HepG2 (cell line): Measurements from ENCODE around the gene RIPK3. TPM values are rescaled to one million over a fixed set of nuclear protein-coding genes. Genes with fewer than 3 reads are reported as not detected.

ENCODE experiments used
- ATAC-seq: fragments of 200-7000 bp; cut with Tn5 transposase; 3 replicates; pipeline ENCODE4 v1.9.1; 2020; ENCODE audit warnings: mild to moderate bottlenecking, moderate library complexity
- BruUV-seq: library from RNA; stranded (reverse); fragments of 400-500 nt; replicated peaks from 2 replicates; lab custom pipeline; 2021; lab: Mats Ljungman, UMichigan
- CTCF ChIA-PET: fragments of 300-600 bp; formaldehyde crosslinking; extraction: SDS; loops from one replicate; lab custom pipeline; 2021; ENCODE audit warnings: low total read pairs, inconsistent platforms, low intra/inter-chr PET ratio; lab: Yijun Ruan, JAX
- POLR2A ChIA-PET: fragments of 350-600 bp; sonication (Branson Sonifier 250); formaldehyde crosslinking; loops from one replicate; lab custom pipeline; 2020; ENCODE audit warnings: antibody characterized with exemption, inconsistent platforms; lab: Yijun Ruan, JAX
- DNase-seq: peaks from one replicate; pipeline ENCODE4 v3.0.0-alpha.2; 2015; ENCODE audit warnings: low spot score
- FAIRE-seq: peaks from 3 replicates; lab custom pipeline; 2011; peaks lifted over from hg19 to GRCh38; lab: Jason Lieb, UNC
- H2AFZ ChIP-seq: one replicate; pipeline ENCODE4 v1.6.1; 2011; ENCODE audit warnings: low read length, inconsistent platforms
- H3K27ac ChIP-seq: fragments of 300-600 bp; 3 replicates; pipeline ENCODE4 v1.8.0; 2011; ENCODE audit warnings: mixed run types, mild to moderate bottlenecking, mixed read lengths, low read length, inconsistent platforms; ENCODE audit not compliant: insufficient read depth; ENCODE audit errors: extremely low read length
- H3K27me3 ChIP-seq, 2 experiments: fragments of 200-600 bp in 1 of 2; 2 replicates in 1 of 2; 3 replicates in 1 of 2; pipeline versions ENCODE4 v1.6.0 to v1.8.0; 2011; ENCODE audit warnings: low read length in 2 of 2, mild to moderate bottlenecking in 2 of 2, moderate library complexity in 2 of 2, inconsistent platforms in 1 of 2; ENCODE audit not compliant: insufficient read depth in 2 of 2, control insufficient read depth in 1 of 2
- H3K36me3 ChIP-seq, 2 experiments: fragments of 200-600 bp in 1 of 2; replicated peaks in 1 of 2; 2 replicates in 1 of 2; 3 replicates in 1 of 2; pipeline versions ENCODE4 v1.5.1 to v1.8.0; 2011; ENCODE audit warnings: low read length in 2 of 2, inconsistent platforms in 1 of 2; ENCODE audit not compliant: insufficient read depth in 2 of 2, control insufficient read depth in 1 of 2
- H3K4me1 ChIP-seq: 2 replicates; pipeline ENCODE4 v1.5.1; 2012; ENCODE audit warnings: low read length, inconsistent platforms; ENCODE audit not compliant: insufficient read depth
- H3K4me2 ChIP-seq: 2 replicates; pipeline ENCODE4 v1.6.0; 2011; ENCODE audit warnings: low read depth, low read length, inconsistent platforms
- H3K4me3 ChIP-seq, 3 experiments: fragments of 200-600 bp in 1 of 3; sonication (generic), shearing (Covaris generic) in 1 of 3; replicated peaks in 1 of 3; 2 replicates each; pipeline ENCODE4 v1.5.1; 2011 to 2016; ENCODE audit warnings: low read length in 3 of 3, inconsistent platforms in 2 of 3, low read depth in 2 of 3, mild to moderate bottlenecking in 2 of 3, control low read depth in 1 of 3, mixed read lengths in 1 of 3; ENCODE audit not compliant: insufficient read depth in 1 of 3
- H3K79me2 ChIP-seq: one replicate; pipeline ENCODE4 v1.6.1; 2011; ENCODE audit warnings: low read length, inconsistent platforms; ENCODE audit not compliant: insufficient read depth
- H3K9ac ChIP-seq: 2 replicates; pipeline ENCODE4 v1.6.0; 2011; ENCODE audit warnings: mild to moderate bottlenecking, low read depth, low read length, inconsistent platforms; ENCODE audit not compliant: insufficient read depth
- H3K9me3 ChIP-seq: 2 replicates; pipeline ENCODE4 v1.5.1; 2012; ENCODE audit warnings: mild to moderate bottlenecking, low read length
- H4K20me1 ChIP-seq: 2 replicates; pipeline ENCODE4 v1.6.0; 2011; ENCODE audit warnings: inconsistent platforms, mild to moderate bottlenecking, low read length, moderate library complexity; ENCODE audit not compliant: insufficient read depth
- ATRX ChIP-seq: sonication (generic); formaldehyde crosslinking; IDR thresholded peaks from 2 replicates; pipeline ENCODE4 v1.4.0; 2020; ENCODE audit warnings: missing genetic modification reagents, borderline replicate concordance
- BCL3 ChIP-seq: sonication (generic); formaldehyde crosslinking; IDR thresholded peaks from 2 replicates; pipeline ENCODE4 v1.5.1; 2020; ENCODE audit warnings: mild to moderate bottlenecking, missing genetic modification reagents, moderate library complexity
- CTCF ChIP-seq: sonication (generic); formaldehyde crosslinking; IDR thresholded peaks from 2 replicates; pipeline ENCODE4 v1.5.0; 2020; ENCODE audit warnings: mild to moderate bottlenecking, missing genetic modification reagents, moderate library complexity
- GTF3A ChIP-seq: sonication (generic); formaldehyde crosslinking; conservative IDR thresholded peaks from 2 replicates; pipeline ENCODE4 v1.4.0; 2020; ENCODE audit warnings: mild to moderate bottlenecking, missing genetic modification reagents
- HES4 ChIP-seq: sonication (generic); formaldehyde crosslinking; IDR thresholded peaks from 2 replicates; pipeline ENCODE4 v1.9.0; 2021; ENCODE audit warnings: mild to moderate bottlenecking, missing genetic modification reagents, borderline replicate concordance
- SP1 ChIP-seq, 2 experiments: fragments of 450-650 bp in 1 of 2; sonication (generic) in 1 of 2; formaldehyde crosslinking in 1 of 2; IDR thresholded peaks; 2 replicates each; pipeline versions ENCODE4 v1.4.0 to v1.6.1; 2016 to 2020; ENCODE audit warnings: missing genetic modification reagents in 1 of 2
- ZGPAT ChIP-seq: IDR thresholded peaks from 2 replicates; pipeline ENCODE4 v1.6.1; 2016; ENCODE audit warnings: mild to moderate bottlenecking
- ZNF225 ChIP-seq: sonication (generic); formaldehyde crosslinking; IDR thresholded peaks from 2 replicates; pipeline ENCODE4 v1.4.0; 2020; ENCODE audit warnings: mild to moderate bottlenecking, missing genetic modification reagents
- ZNF263 ChIP-seq: sonication (generic); formaldehyde crosslinking; IDR thresholded peaks from 2 replicates; pipeline ENCODE4 v1.4.0; 2020; ENCODE audit warnings: missing genetic modification reagents
- ZNF276 ChIP-seq: sonication (generic); formaldehyde crosslinking; IDR thresholded peaks from 2 replicates; pipeline ENCODE4 v1.4.0; 2020; ENCODE audit warnings: mild to moderate bottlenecking, low read depth, missing genetic modification reagents
- ZNF687 ChIP-seq: sonication (generic); formaldehyde crosslinking; IDR thresholded peaks from 2 replicates; pipeline ENCODE4 v1.5.1; 2020; ENCODE audit warnings: mild to moderate bottlenecking, missing genetic modification reagents, moderate library complexity
- ZNF850 ChIP-seq: sonication (generic); formaldehyde crosslinking; conservative IDR thresholded peaks from 2 replicates; pipeline ENCODE4 v1.9.0; 2021; ENCODE audit warnings: mild to moderate bottlenecking, missing genetic modification reagents
- ZNF883 ChIP-seq: sonication (generic); formaldehyde crosslinking; IDR thresholded peaks from 2 replicates; pipeline ENCODE4 v1.5.1; 2020; ENCODE audit warnings: mild to moderate bottlenecking, missing genetic modification reagents; ENCODE audit errors: not compliant biosample characterization
- whole genome bisulfite sequencing: methylation state at CpG from one replicate; pipeline ENCODE4 v1.1.6; 2017; ENCODE audit warnings: low lambda C conversion rate; 5-methylcytosine and 5-hydroxymethylcytosine counted together
- in situ Hi-C: cut with HindIII; loops from 2 replicates; pipeline ENCODE4 v1.10.0; 2017; ENCODE audit warnings: low pct_unique_long_range_greater_than_20kb; ENCODE audit not compliant: extremely low pct_ligation_motif_present
- intact Hi-C: fragments of 100-400 bp; cut with micrococcal nuclease; formaldehyde crosslinking; loops from one replicate; pipeline ENCODE4 v1.10.0; 2022; ENCODE audit not compliant: unreplicated experiment
- polyA plus RNA-seq, 8 experiments: library from polyadenylated mRNA; depleted of rRNA in 3 of 8; stranded (reverse) in 7 of 8; unstranded in 1 of 8; fragments of >200 nt; fragmentation: Illumina TruSeq in 4 of 8; extraction: Trizol in 4 of 8; gene quantifications; 2 replicates each; pipeline versions ENCODE4 v1.2.1 to v1.2.3, GENCODE V29; 2011 to 2016; ENCODE audit warnings: low read depth in 4 of 8, missing spikeins in 1 of 8, mixed read lengths in 1 of 8; ENCODE audit not compliant: insufficient read depth in 1 of 8
- total RNA-seq, 5 experiments: library from RNA; depleted of rRNA; stranded (reverse); fragments of >200 nt; fragmentation: Illumina TruSeq; extraction: Trizol; gene quantifications; 2 replicates each; pipeline ENCODE4 v1.2.3, GENCODE V29; 2016; ENCODE audit warnings: low read depth in 1 of 5

RIPK3 gene
- total and polyA plus RNA-seq, 2 of the 13 experiments (the other 11 are each of a cell fraction or from before 2014, with no cell fraction given), result not detected

GRCh38 chr14:24324024-24324423 is 15.8 kb downstream of the RIPK3 start:
- no peak overlapping the region for H2AFZ ChIP-seq
- H3K4me1 ChIP-seq, result peaks cover 9% of the 10 kb centered on the region
- no TSS peak for BruUV-seq
- in situ Hi-C loops, result no loop called here
- ATAC-seq (peak; percentile 21), DNase-seq (no peak), FAIRE-seq (no peak)
- 24% methylated on average over 6 of the region's 6 CpGs for WGBS
- ChIA-PET CTCF (no interaction called here), POLR2A (interaction anchor here (0.8 to 1.3 kb wide), 3 partner anchors 24 to 108 kb away, joined by 3 to 5 read pairs (median 4); partner anchors contain the start of genes DHRS1, NOP9 and TINF2)
- H4K20me1 ChIP-seq, result no peaks in the 10 kb centered on the region
- H3K36me3 ChIP-seq, result no peaks in the 10 kb centered on the region
- H3K27me3 ChIP-seq, result peaks cover 25 to 76% of the 10 kb centered on the region in 2 experiments
- H3K9me3 ChIP-seq, result no peaks in the 10 kb centered on the region
- no peak overlapping the region for H3K27ac ChIP-seq
- H3K4me2 ChIP-seq, result no peak overlapping the region
- no peaks in the 10 kb centered on the region for H3K79me2 ChIP-seq
- no peak overlapping the region for H3K4me3 ChIP-seq
- H3K9ac ChIP-seq, result no peak overlapping the region
- intact Hi-C loops, result no loop called here
- TF ChIP-seq SP1 (IDR thresholded peaks at IDR 0.05) (no peak), SP1 (CRISPR knock-in tag; IDR thresholded peaks at IDR 0.05) (no peak), BCL3 (CRISPR knock-in tag) (0 out of 2 replicates have a peak, but pooled peaks have one; percentile 45), ZNF225 (0 out of 2 replicates have a peak, but pooled peaks have one; percentile 44), ZNF276 (no peak), HES4 (no peak), ZNF883 (CRISPR knock-in tag) (peak; percentile 51), ZNF687 (peak; percentile 30; the same call in 1 of the 2 replicates), ZNF263 (CRISPR knock-in tag) (peak; percentile 39; the same call in 1 of the 2 replicates), CTCF (CRISPR knock-in tag) (peak; percentile 52), ZGPAT (CRISPR knock-in tag) (no peak), ZNF850 (no peak), GTF3A (CRISPR knock-in tag) (no peak), ATRX (CRISPR knock-in tag) (0 out of 2 replicates have a peak, but pooled peaks have one; percentile 40)
